Measurements from ENCODE around the gene SIVA1.

GRCh38 chr14:104772707-104773504 lies 20.0 kb downstream of the SIVA1 start:
- TF ChIP-seq POLR2A (IDR thresholded peaks at IDR 0.05; ENCODE audit: low read length) (no peak), GATA1 (IDR thresholded peaks at IDR 0.05; ENCODE audit: low read depth, low read length) (no peak)

Measured in erythroblast (primary cell).